HL-60 (cell line): Measurements from ENCODE around the gene ESR1.

Experiments used
- GABPA ChIP-seq: IDR thresholded peaks from 2 replicates; pipeline ENCODE4 v1.6.1; 2012; ENCODE audit warnings: low read depth
- POLR2AphosphoS5 ChIP-seq: IDR thresholded peaks from 2 replicates; pipeline ENCODE4 v1.6.1; 2012; ENCODE audit warnings: low read depth
- SPI1 ChIP-seq: IDR thresholded peaks from 2 replicates; pipeline ENCODE4 v1.6.1; 2012; ENCODE audit warnings: low read depth, mild to moderate bottlenecking, borderline replicate concordance
- TF ChIP-seq, protein P1 (sequence below): IDR thresholded peaks from one replicate; pipeline ENCODE4 v1.5.1; 2011; ENCODE audit warnings: low read length, control low read depth, inconsistent platforms; ENCODE audit not compliant: insufficient read depth
- TF ChIP-seq, protein P2 (sequence below): IDR thresholded peaks from 2 replicates; pipeline ENCODE4 v1.6.1; 2012; ENCODE audit warnings: low read depth; ENCODE audit not compliant: insufficient replicate concordance

DNA sequence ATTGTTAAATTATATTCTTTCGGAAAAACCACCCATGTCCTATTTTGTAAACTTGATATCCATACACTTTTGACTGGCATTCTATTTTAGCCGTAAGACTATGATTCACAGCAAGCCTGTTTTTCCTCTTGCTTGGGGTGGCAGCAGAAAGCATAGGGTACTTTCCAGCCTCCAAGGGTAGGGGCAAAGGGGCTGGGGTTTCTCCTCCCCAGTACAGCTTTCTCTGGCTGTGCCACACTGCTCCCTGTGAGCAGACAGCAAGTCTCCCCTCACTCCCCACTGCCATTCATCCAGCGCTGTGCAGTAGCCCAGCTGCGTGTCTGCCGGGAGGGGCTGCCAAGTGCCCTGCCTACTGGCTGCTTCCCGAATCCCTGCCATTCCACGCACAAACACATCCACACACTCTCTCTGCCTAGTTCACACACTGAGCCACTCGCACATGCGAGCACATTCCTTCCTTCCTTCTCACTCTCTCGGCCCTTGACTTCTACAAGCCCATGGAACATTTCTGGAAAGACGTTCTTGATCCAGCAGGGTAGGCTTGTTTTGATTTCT is 2.1 kb upstream of the ESR1 start:
- TF ChIP-seq, protein P1, sequence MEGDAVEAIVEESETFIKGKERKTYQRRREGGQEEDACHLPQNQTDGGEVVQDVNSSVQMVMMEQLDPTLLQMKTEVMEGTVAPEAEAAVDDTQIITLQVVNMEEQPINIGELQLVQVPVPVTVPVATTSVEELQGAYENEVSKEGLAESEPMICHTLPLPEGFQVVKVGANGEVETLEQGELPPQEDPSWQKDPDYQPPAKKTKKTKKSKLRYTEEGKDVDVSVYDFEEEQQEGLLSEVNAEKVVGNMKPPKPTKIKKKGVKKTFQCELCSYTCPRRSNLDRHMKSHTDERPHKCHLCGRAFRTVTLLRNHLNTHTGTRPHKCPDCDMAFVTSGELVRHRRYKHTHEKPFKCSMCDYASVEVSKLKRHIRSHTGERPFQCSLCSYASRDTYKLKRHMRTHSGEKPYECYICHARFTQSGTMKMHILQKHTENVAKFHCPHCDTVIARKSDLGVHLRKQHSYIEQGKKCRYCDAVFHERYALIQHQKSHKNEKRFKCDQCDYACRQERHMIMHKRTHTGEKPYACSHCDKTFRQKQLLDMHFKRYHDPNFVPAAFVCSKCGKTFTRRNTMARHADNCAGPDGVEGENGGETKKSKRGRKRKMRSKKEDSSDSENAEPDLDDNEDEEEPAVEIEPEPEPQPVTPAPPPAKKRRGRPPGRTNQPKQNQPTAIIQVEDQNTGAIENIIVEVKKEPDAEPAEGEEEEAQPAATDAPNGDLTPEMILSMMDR = no peak
- no peak for TF ChIP-seq POLR2AphosphoS5
- no peak for TF ChIP-seq GABPA
- TF ChIP-seq, protein P2, sequence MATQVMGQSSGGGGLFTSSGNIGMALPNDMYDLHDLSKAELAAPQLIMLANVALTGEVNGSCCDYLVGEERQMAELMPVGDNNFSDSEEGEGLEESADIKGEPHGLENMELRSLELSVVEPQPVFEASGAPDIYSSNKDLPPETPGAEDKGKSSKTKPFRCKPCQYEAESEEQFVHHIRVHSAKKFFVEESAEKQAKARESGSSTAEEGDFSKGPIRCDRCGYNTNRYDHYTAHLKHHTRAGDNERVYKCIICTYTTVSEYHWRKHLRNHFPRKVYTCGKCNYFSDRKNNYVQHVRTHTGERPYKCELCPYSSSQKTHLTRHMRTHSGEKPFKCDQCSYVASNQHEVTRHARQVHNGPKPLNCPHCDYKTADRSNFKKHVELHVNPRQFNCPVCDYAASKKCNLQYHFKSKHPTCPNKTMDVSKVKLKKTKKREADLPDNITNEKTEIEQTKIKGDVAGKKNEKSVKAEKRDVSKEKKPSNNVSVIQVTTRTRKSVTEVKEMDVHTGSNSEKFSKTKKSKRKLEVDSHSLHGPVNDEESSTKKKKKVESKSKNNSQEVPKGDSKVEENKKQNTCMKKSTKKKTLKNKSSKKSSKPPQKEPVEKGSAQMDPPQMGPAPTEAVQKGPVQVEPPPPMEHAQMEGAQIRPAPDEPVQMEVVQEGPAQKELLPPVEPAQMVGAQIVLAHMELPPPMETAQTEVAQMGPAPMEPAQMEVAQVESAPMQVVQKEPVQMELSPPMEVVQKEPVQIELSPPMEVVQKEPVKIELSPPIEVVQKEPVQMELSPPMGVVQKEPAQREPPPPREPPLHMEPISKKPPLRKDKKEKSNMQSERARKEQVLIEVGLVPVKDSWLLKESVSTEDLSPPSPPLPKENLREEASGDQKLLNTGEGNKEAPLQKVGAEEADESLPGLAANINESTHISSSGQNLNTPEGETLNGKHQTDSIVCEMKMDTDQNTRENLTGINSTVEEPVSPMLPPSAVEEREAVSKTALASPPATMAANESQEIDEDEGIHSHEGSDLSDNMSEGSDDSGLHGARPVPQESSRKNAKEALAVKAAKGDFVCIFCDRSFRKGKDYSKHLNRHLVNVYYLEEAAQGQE = no peak
- TF ChIP-seq SPI1 = no peak
